ENCODE measurements around the gene LMTK3. TPM values are rescaled to one million over a fixed set of nuclear protein-coding genes. Genes with fewer than 3 reads are reported as not detected.

The LMTK3 gene
- total and polyA plus RNA-seq, 9 of the 15 experiments (the other 6 are each of a cell fraction or from before 2014, with no cell fraction given) = 0.35 to 12.3 (median 2.0) TPM; not detected in 2

DNA sequence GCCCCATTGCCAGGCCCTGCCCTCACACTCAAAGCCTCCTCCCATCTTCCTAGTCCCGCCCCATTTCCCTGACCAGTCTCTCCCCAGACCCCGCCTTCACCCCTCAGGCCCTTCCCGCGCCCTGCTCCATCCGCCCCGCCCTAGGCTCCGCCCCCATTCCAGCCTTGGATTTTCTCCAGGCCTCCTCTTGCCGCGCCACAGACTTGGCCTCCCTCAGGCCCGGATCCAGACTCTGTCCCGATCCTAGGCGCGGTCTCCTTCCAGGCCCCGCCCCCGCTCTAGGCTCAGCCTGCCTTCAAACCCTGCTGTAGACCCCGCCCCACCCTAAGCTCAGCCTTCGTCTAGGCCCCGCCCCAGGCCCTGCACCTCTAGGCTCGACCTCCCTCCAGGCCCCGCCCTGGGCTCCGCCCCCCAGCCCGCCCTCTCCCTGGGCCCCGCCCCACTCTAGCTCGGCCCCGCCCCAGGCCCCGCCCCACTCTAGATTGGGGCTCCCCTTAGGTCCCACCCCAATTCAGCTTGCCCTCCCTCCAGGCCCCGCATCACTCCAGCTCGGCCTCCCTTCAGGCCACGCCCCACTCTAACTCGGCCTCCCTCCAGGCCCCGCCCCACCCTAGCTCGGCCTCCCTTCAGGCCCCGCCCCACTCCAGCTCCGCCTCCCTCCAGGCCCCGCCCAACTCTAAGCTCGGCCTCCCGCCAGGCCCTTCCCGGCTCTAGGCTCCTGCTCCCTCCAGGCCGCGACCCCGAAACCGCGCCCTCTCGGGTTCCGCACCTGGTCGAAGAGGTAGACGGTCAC, 18.5 kb downstream of the LMTK3 start (continued):
- TF ChIP-seq, protein P1, sequence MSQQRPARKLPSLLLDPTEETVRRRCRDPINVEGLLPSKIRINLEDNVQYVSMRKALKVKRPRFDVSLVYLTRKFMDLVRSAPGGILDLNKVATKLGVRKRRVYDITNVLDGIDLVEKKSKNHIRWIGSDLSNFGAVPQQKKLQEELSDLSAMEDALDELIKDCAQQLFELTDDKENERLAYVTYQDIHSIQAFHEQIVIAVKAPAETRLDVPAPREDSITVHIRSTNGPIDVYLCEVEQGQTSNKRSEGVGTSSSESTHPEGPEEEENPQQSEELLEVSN (IDR thresholded peaks at IDR 0.05; ENCODE audit: borderline replicate concordance in 1 of 2, extremely low read depth in 1 of 2, insufficient read depth in 1 of 2, insufficient read length in 1 of 2, low read depth in 1 of 2, low read length in 1 of 2, poor library complexity in 1 of 2, severe bottlenecking in 1 of 2) = peak in 1 of 2 experiments; percentile 40
- TF ChIP-seq RHOXF2B (CRISPR knock-in tag; conservative IDR thresholded peaks at IDR 0.05) (no peak), MYC (IDR thresholded peaks at IDR 0.05; ENCODE audit: low read depth, low read length) (0 out of 2 replicates have a peak, but pooled peaks have one; percentile 18), MYC (CRISPR knock-in tag; IDR thresholded peaks at IDR 0.05; ENCODE audit: borderline replicate concordance, low read depth) (no peak), KDM4B (IDR thresholded peaks at IDR 0.05; ENCODE audit: borderline replicate concordance in 2 of 2, low read depth in 1 of 2) (no peak), MAFG (tag; conservative IDR thresholded peaks at IDR 0.05) (no peak), ZNF445 (CRISPR knock-in tag; IDR thresholded peaks at IDR 0.05; ENCODE audit: low read depth) (no peak), SRF (CRISPR knock-in tag; IDR thresholded peaks at IDR 0.05) (peak in 1 of 2 experiments; percentile 77; a peak in 2 of 4 replicates), SMC3 (conservative IDR thresholded peaks at IDR 0.05; ENCODE audit: insufficient read depth, low read depth, low read length) (no peak), POLR2AphosphoS5 (IDR thresholded peaks at IDR 0.05; ENCODE audit: control insufficient read depth, insufficient read depth, low read depth, low read length) (peak; percentile 75), SP1 (CRISPR knock-in tag; IDR thresholded peaks at IDR 0.05) (peak; percentile 79), POLR2AphosphoS2 (IDR thresholded peaks at IDR 0.05; ENCODE audit: low read length) (peak; percentile 62), NCOA4 (IDR thresholded peaks at IDR 0.05; ENCODE audit: partially characterized antibody) (no peak), OTX1 (CRISPR knock-in tag; IDR thresholded peaks at IDR 0.05) (peak; percentile 28; the same call in 1 of the 2 replicates), BCL6 (CRISPR knock-in tag; IDR thresholded peaks at IDR 0.05) (no peak), ELF4 (CRISPR knock-in tag; IDR thresholded peaks at IDR 0.05) (peak; percentile 52; the same call in 1 of the 2 replicates), CCNT2 (IDR thresholded peaks at IDR 0.05; ENCODE audit: borderline replicate concordance, extremely low read depth, insufficient read length, low read depth, low read length) (peak; percentile 35), ZNF589 (CRISPR knock-in tag; IDR thresholded peaks at IDR 0.05; ENCODE audit: low read depth) (0 out of 2 replicates have a peak, but pooled peaks have one; percentile 23), SMAD4 (CRISPR knock-in tag; conservative IDR thresholded peaks at IDR 0.05) (peak; percentile 20; the same call in 1 of the 2 replicates)
- TF ChIP-seq, protein P2, sequence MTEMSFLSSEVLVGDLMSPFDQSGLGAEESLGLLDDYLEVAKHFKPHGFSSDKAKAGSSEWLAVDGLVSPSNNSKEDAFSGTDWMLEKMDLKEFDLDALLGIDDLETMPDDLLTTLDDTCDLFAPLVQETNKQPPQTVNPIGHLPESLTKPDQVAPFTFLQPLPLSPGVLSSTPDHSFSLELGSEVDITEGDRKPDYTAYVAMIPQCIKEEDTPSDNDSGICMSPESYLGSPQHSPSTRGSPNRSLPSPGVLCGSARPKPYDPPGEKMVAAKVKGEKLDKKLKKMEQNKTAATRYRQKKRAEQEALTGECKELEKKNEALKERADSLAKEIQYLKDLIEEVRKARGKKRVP (CRISPR knock-in tag; IDR thresholded peaks at IDR 0.05) = 0 out of 2 replicates have a peak, but pooled peaks have one; percentile 30
- TF ChIP-seq, protein P3, sequence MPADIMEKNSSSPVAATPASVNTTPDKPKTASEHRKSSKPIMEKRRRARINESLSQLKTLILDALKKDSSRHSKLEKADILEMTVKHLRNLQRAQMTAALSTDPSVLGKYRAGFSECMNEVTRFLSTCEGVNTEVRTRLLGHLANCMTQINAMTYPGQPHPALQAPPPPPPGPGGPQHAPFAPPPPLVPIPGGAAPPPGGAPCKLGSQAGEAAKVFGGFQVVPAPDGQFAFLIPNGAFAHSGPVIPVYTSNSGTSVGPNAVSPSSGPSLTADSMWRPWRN (IDR thresholded peaks at IDR 0.05; ENCODE audit: low read depth) = 0 out of 2 replicates have a peak, but pooled peaks have one; percentile 10
- TF ChIP-seq, protein P4, sequence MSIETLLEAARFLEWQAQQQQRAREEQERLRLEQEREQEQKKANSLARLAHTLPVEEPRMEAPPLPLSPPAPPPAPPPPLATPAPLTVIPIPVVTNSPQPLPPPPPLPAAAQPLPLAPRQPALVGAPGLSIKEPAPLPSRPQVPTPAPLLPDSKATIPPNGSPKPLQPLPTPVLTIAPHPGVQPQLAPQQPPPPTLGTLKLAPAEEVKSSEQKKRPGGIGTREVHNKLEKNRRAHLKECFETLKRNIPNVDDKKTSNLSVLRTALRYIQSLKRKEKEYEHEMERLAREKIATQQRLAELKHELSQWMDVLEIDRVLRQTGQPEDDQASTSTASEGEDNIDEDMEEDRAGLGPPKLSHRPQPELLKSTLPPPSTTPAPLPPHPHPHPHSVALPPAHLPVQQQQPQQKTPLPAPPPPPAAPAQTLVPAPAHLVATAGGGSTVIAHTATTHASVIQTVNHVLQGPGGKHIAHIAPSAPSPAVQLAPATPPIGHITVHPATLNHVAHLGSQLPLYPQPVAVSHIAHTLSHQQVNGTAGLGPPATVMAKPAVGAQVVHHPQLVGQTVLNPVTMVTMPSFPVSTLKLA (conservative IDR thresholded peaks at IDR 0.05) = no peak
